Suprapubic skin (tissue), 4 donors: ENCODE measurements around the gene PREX1. TPM values are rescaled to one million over a fixed set of nuclear protein-coding genes. Genes with fewer than 3 reads are reported as not detected.

ENCODE experiments used
- DNase-seq, 2 donors: peaks; one replicate each; pipeline ENCODE4 v3.0.0-alpha.2; 2019; ENCODE audit warnings: low spot score in 2 of 2
- H3K27ac ChIP-seq: fragments of 200-600 bp; sonication (generic); one replicate; pipeline ENCODE4 v1.5.1; 2019
- H3K27me3 ChIP-seq: fragments of 200-600 bp; sonication (generic); one replicate; pipeline ENCODE4 v1.5.1; 2019
- H3K36me3 ChIP-seq: fragments of 200-600 bp; sonication (generic); one replicate; pipeline ENCODE4 v1.5.1; 2019
- H3K4me1 ChIP-seq: fragments of 200-600 bp; sonication (generic); one replicate; pipeline ENCODE4 v1.5.1; 2019
- H3K4me3 ChIP-seq: fragments of 200-600 bp; sonication (generic); one replicate; pipeline ENCODE4 v1.5.1; 2019; ENCODE audit warnings: mild to moderate bottlenecking
- H3K9me3 ChIP-seq: fragments of 200-600 bp; sonication (generic); one replicate; pipeline ENCODE4 v1.5.1; 2019
- CTCF ChIP-seq, 2 donors: fragments of 200-600 bp in 1 of 2; fragments of 450-650 bp in 1 of 2; sonication (generic) in 1 of 2; IDR thresholded peaks; one replicate each; pipeline ENCODE4 v1.5.1; 2016 to 2019; ENCODE audit warnings: antibody characterized with exemption in 2 of 2, mild to moderate bottlenecking in 1 of 2, moderate library complexity in 1 of 2
- EP300 ChIP-seq: sonication (generic); formaldehyde crosslinking; IDR thresholded peaks from one replicate; pipeline ENCODE4 v1.6.1; 2017; ENCODE audit warnings: antibody characterized with exemption
- POLR2A ChIP-seq, 2 donors: fragments of 450-650 bp; IDR thresholded peaks; one replicate each; pipeline ENCODE4 v1.6.1; 2017; ENCODE audit warnings: antibody characterized with exemption in 2 of 2, mild to moderate bottlenecking in 2 of 2, moderate library complexity in 2 of 2
- POLR2AphosphoS5 ChIP-seq, 3 donors: sonication (generic); formaldehyde crosslinking; IDR thresholded peaks; one replicate each; pipeline ENCODE4 v1.6.1; 2017; ENCODE audit warnings: antibody characterized with exemption in 3 of 3
- WGBS: methylation state at CpG from one replicate; pipeline ENCODE4 v1.1.5; 2018; 5-methylcytosine and 5-hydroxymethylcytosine counted together
- total RNA-seq, 4 donors: library from RNA; depleted of rRNA; stranded (reverse); fragments of >200 nt; gene quantifications; one replicate each; pipeline ENCODE4 v1.1.0, GENCODE V29; 2016

The PREX1 gene
- total RNA-seq, 4 donors from 2014 or later, result 4.7 to 15.1 (median 10.2) TPM

GRCh38 chr20:48850977-48851299 is 23.1 kb upstream of the PREX1 start:
- WGBS, result 90% methylated on average over 6 of the region's 6 CpGs
- Histone ChIP-seq H3K36me3 (no peaks in the 10 kb centered on the region), H3K4me1 (peaks cover 6% of the 10 kb centered on the region), H3K4me3 (no peak overlapping the region), H3K9me3 (no peaks in the 10 kb centered on the region), H3K27me3 (no peaks in the 10 kb centered on the region), H3K27ac (no peak overlapping the region)
- TF ChIP-seq CTCF (IDR thresholded peaks at IDR 0.05) (no peak), POLR2A (IDR thresholded peaks at IDR 0.05) (no peak)
- DNase-seq, result no peak

- no peaks in the 10 kb centered on the region for H3K9me3 ChIP-seq
- no peak overlapping the region for H3K4me3 ChIP-seq
- TF ChIP-seq POLR2A (IDR thresholded peaks at IDR 0.05), result no peak
- TF ChIP-seq POLR2AphosphoS5 (IDR thresholded peaks at IDR 0.05), result no peak
- TF ChIP-seq CTCF (IDR thresholded peaks at IDR 0.05), result no peak
- TF ChIP-seq EP300, result no peak
- DNase-seq, result no peak
- WGBS, result 67% methylated on average over 11 of the region's 11 CpGs
- H3K4me1 ChIP-seq, result peaks cover 6% of the 10 kb centered on the region
- no peak overlapping the region for H3K27ac ChIP-seq
- no peaks in the 10 kb centered on the region for H3K36me3 ChIP-seq
- H3K27me3 ChIP-seq, result no peaks in the 10 kb centered on the region
Measured at GRCh38 chr20:48850257-48850976, 22.6 kb upstream of the PREX1 start.

- no peaks in the 10 kb centered on the region for H3K9me3 ChIP-seq
- no peak overlapping the region for H3K27ac ChIP-seq
- peaks cover 6% of the 10 kb centered on the region for H3K4me1 ChIP-seq
- no peaks in the 10 kb centered on the region for H3K27me3 ChIP-seq
- no peak overlapping the region for H3K4me3 ChIP-seq
- no peaks in the 10 kb centered on the region for H3K36me3 ChIP-seq
- DNase-seq, result no peak
- no peak for TF ChIP-seq POLR2AphosphoS5 (IDR thresholded peaks at IDR 0.05)
- TF ChIP-seq POLR2A (IDR thresholded peaks at IDR 0.05), result no peak
- TF ChIP-seq CTCF (IDR thresholded peaks at IDR 0.05), result no peak
- no peak for TF ChIP-seq EP300
Measured at GRCh38 chr20:48849779-48850178, 22.0 kb upstream of the PREX1 start.

GRCh38 chr20:48849299-48849698 is 21.5 kb upstream of the PREX1 start:
- Histone ChIP-seq H3K4me3 (no peak overlapping the region), H3K27ac (no peak overlapping the region), H3K9me3 (no peaks in the 10 kb centered on the region), H3K4me1 (peaks cover 6% of the 10 kb centered on the region), H3K27me3 (no peaks in the 10 kb centered on the region), H3K36me3 (no peaks in the 10 kb centered on the region)
- TF ChIP-seq POLR2AphosphoS5 (IDR thresholded peaks at IDR 0.05) (no peak), CTCF (IDR thresholded peaks at IDR 0.05) (no peak), POLR2A (IDR thresholded peaks at IDR 0.05) (no peak), EP300 (no peak)
- DNase-seq, result no peak
- 84% methylated on average over 2 of the region's 2 CpGs for WGBS

GRCh38 chr20:48847498-48848205 is 19.9 kb upstream of the PREX1 start:
- Histone ChIP-seq H3K27ac (no peak overlapping the region), H3K4me1 (peaks cover 6% of the 10 kb centered on the region), H3K4me3 (no peak overlapping the region), H3K27me3 (no peaks in the 10 kb centered on the region), H3K9me3 (no peaks in the 10 kb centered on the region), H3K36me3 (no peaks in the 10 kb centered on the region)
- no peak for DNase-seq
- 76% methylated on average over 5 of the region's 5 CpGs for WGBS
- TF ChIP-seq CTCF (IDR thresholded peaks at IDR 0.05), result no peak
- no peak for TF ChIP-seq POLR2A (IDR thresholded peaks at IDR 0.05)
- TF ChIP-seq POLR2AphosphoS5 (IDR thresholded peaks at IDR 0.05), result no peak
- no peak for TF ChIP-seq EP300
